GM23338 (cell line): ENCODE results near the gene RABGAP1L. TPM values are rescaled to one million over a fixed set of nuclear protein-coding genes. Genes with fewer than 3 reads are reported as not detected.
A peak's percentile ranks its signal among the peaks of the same experiment; 100 is the strongest.
"Not testable (repeated sequence)": the region's sequence is repeated elsewhere in the genome, so short reads cannot be mapped to it uniquely, and the experiment has no call there.

Source experiments
- ATAC-seq: fragments of 200-7000 bp; cut with Tn5 transposase; 3 replicates; pipeline ENCODE4 v1.9.1; 2020
- DNase-seq: peaks from one replicate; pipeline ENCODE4 v3.0.0-alpha.2; 2015; ENCODE audit warnings: low spot score
- H2AFZ ChIP-seq: fragments of 200-600 bp; sonication (generic); 2 replicates; pipeline ENCODE4 v1.8.0; 2016; ENCODE audit warnings: antibody characterized with exemption, mild to moderate bottlenecking, moderate library complexity
- H3F3A ChIP-seq: fragments of 200-600 bp; sonication (generic); replicated peaks from 2 replicates; pipeline ENCODE4 v1.8.0; 2017; ENCODE audit warnings: antibody characterized with exemption, mixed run types, low read depth
- H3K27ac ChIP-seq: fragments of 200-600 bp; sonication (generic); 2 replicates; pipeline ENCODE4 v1.6.1; 2016; ENCODE audit warnings: low read depth
- H3K27me3 ChIP-seq: fragments of 200-600 bp; sonication (generic); 2 replicates; pipeline ENCODE4 v1.8.0; 2016; ENCODE audit warnings: mild to moderate bottlenecking, mixed run types, moderate library complexity; ENCODE audit not compliant: insufficient read depth
- H3K36me3 ChIP-seq: fragments of 200-600 bp; sonication (generic); 2 replicates; pipeline ENCODE4 v1.8.0; 2016; ENCODE audit warnings: mild to moderate bottlenecking; ENCODE audit not compliant: insufficient read depth
- H3K4me1 ChIP-seq: fragments of 200-600 bp; sonication (generic); 2 replicates; pipeline ENCODE4 v1.8.0; 2016; ENCODE audit warnings: mild to moderate bottlenecking, moderate library complexity; ENCODE audit not compliant: insufficient read depth
- H3K4me2 ChIP-seq: fragments of 200-600 bp; sonication (generic); 2 replicates; pipeline ENCODE4 v1.7.1; 2017; ENCODE audit warnings: mixed run types
- H3K4me3 ChIP-seq: fragments of 200-600 bp; sonication (generic); 2 replicates; pipeline ENCODE4 v1.6.1; 2016; ENCODE audit warnings: mixed run types
- H3K79me2 ChIP-seq: fragments of 200-600 bp; sonication (generic); replicated peaks from 2 replicates; pipeline ENCODE4 v1.8.0; 2017; ENCODE audit warnings: mild to moderate bottlenecking; ENCODE audit not compliant: insufficient read depth
- H3K9me2 ChIP-seq: fragments of 200-600 bp; sonication (generic); 2 replicates; pipeline ENCODE4 v1.8.0; 2017; ENCODE audit not compliant: insufficient read depth
- H4K20me1 ChIP-seq: fragments of 200-600 bp; sonication (generic); replicated peaks from 2 replicates; pipeline ENCODE4 v1.8.0; 2017; ENCODE audit warnings: mild to moderate bottlenecking; ENCODE audit not compliant: insufficient read depth
- H3K27ac Mint-ChIP-seq: 2 replicates; pipeline ENCODE4 v1.8.0; 2020; ENCODE audit warnings: inconsistent platforms, mild to moderate bottlenecking, moderate library complexity, mixed read lengths
- H3K27me3 Mint-ChIP-seq: 3 replicates; pipeline ENCODE4 v1.8.0; 2022; ENCODE audit warnings: low read depth, mild to moderate bottlenecking, moderate library complexity, mixed read lengths, inconsistent platforms; ENCODE audit not compliant: insufficient read depth, poor library complexity
- H3K36me3 Mint-ChIP-seq: 3 replicates; pipeline ENCODE4 v1.8.0; 2021; ENCODE audit warnings: low read depth, mild to moderate bottlenecking, inconsistent platforms, moderate library complexity, mixed read lengths
- H3K4me1 Mint-ChIP-seq: 3 replicates; pipeline ENCODE4 v1.8.0; 2020; ENCODE audit warnings: mild to moderate bottlenecking, inconsistent platforms, mixed read lengths
- H3K4me3 Mint-ChIP-seq: 3 replicates; pipeline ENCODE4 v1.8.0; 2021; ENCODE audit warnings: moderate library complexity, mild to moderate bottlenecking, inconsistent platforms, mixed read lengths
- H3K9me3 Mint-ChIP-seq: 3 replicates; pipeline ENCODE4 v1.8.0; 2020; ENCODE audit warnings: moderate library complexity, mild to moderate bottlenecking, inconsistent platforms, mixed read lengths
- CREB1 ChIP-seq: fragments of 250-450 bp; sonication (Bioruptor Pico); IDR thresholded peaks from 2 replicates; pipeline ENCODE4 v1.5.0; 2020; ENCODE audit warnings: low read depth, mild to moderate bottlenecking, moderate library complexity
- CTCF ChIP-seq, 2 experiments: fragments of 200-600 bp in 1 of 2; sonication (generic) in 1 of 2; conservative IDR thresholded peaks; 2 replicates each; pipeline versions ENCODE4 v1.5.1 to v1.6.1; 2016 to 2017; ENCODE audit warnings: antibody characterized with exemption in 2 of 2, low read depth in 2 of 2, mild to moderate bottlenecking in 2 of 2, moderate library complexity in 1 of 2
- ETS1 ChIP-seq: IDR thresholded peaks from 2 replicates; pipeline ENCODE4 v1.6.1; 2016; ENCODE audit warnings: antibody characterized with exemption
- EZH2phosphoT487 ChIP-seq: fragments of 200-600 bp; sonication (generic); IDR thresholded peaks from one replicate; pipeline ENCODE4 v1.8.1; 2018; ENCODE audit warnings: antibody characterized with exemption; ENCODE audit not compliant: unreplicated experiment
- JUNB ChIP-seq: IDR thresholded peaks from one replicate; pipeline ENCODE4 v1.6.1; 2016; ENCODE audit warnings: antibody characterized with exemption; ENCODE audit not compliant: unreplicated experiment
- NANOG ChIP-seq: IDR thresholded peaks from 2 replicates; pipeline ENCODE4 v1.6.1; 2016; ENCODE audit warnings: antibody characterized with exemption, borderline replicate concordance
- POLR2AphosphoS5 ChIP-seq: IDR thresholded peaks from 2 replicates; pipeline ENCODE4 v1.6.1; 2016; ENCODE audit warnings: antibody characterized with exemption, low read depth
- ZNF114 ChIP-seq: fragments of 250-450 bp; sonication (Bioruptor Pico); IDR thresholded peaks from 2 replicates; pipeline ENCODE4 v1.5.0; 2020; ENCODE audit warnings: mild to moderate bottlenecking, moderate library complexity
- polyA plus RNA-seq: library from polyadenylated mRNA; unstranded; fragments of >200 nt; fragmentation: Nextera tagmentation; extraction: Ambion mirVana; gene quantifications from 2 replicates; pipeline ENCODE4 v1.2.1, GENCODE V29; 2016
- total RNA-seq: library from RNA; depleted of rRNA; stranded (reverse); fragments of >200 nt; shearing (Covaris generic); gene quantifications from 2 replicates; pipeline ENCODE4 v1.2.3, GENCODE V29; 2014

Gene RABGAP1L
- total and polyA plus RNA-seq, 2 experiments from 2014 or later = 83.2 to 136 TPM

GRCh38 chr1:174314433-174314832 lies 155.1 kb downstream of the RABGAP1L start (continued):
- TF ChIP-seq ZNF114 (CRISPR knock-in tag) (no peak), JUNB (no peak), NANOG (no peak)

- no peak overlapping the region for H3K4me3 Mint-ChIP-seq
- no peak for DNase-seq
- Histone ChIP-seq H3K27ac (no peak overlapping the region), H2AFZ (no peak overlapping the region), H3K4me1 (no peaks in the 10 kb centered on the region), H3K4me3 (no peak overlapping the region), H3F3A (no peaks in the 10 kb centered on the region), H3K9me2 (peaks cover 5% of the 10 kb centered on the region; the same call in 1 of the 2 replicates), H3K36me3 (peaks cover 11% of the 10 kb centered on the region), H3K4me2 (no peak overlapping the region), H4K20me1 (no peaks in the 10 kb centered on the region), H3K79me2 (no peaks in the 10 kb centered on the region), H3K27me3 (no peaks in the 10 kb centered on the region)
- ATAC-seq = no peak
- H3K4me1 Mint-ChIP-seq = no peaks in the 10 kb centered on the region
- peaks cover 40% of the 10 kb centered on the region for H3K9me3 Mint-ChIP-seq
- H3K27me3 Mint-ChIP-seq = peaks cover 2% of the 10 kb centered on the region
- TF ChIP-seq ETS1 (no peak), JUNB (no peak), POLR2AphosphoS5 (no peak), EZH2phosphoT487 (no peak)
- peaks cover 37% of the 10 kb centered on the region for H3K36me3 Mint-ChIP-seq
- no peak overlapping the region for H3K27ac Mint-ChIP-seq
Measured at GRCh38 chr1:174315239-174315638, 155.9 kb downstream of the RABGAP1L start.

- H3K27ac ChIP-seq, H3K4me2 ChIP-seq, H3F3A ChIP-seq, H3K4me3 ChIP-seq, H3K27me3 Mint-ChIP-seq, H3K4me1 Mint-ChIP-seq, H3K27ac Mint-ChIP-seq, H3K9me2 ChIP-seq, H4K20me1 ChIP-seq, H3K79me2 ChIP-seq, H3K4me1 ChIP-seq, H2AFZ ChIP-seq, H3K4me3 Mint-ChIP-seq, H3K27me3 ChIP-seq, ATAC-seq: not testable (repeated sequence)
- H3K9me3 Mint-ChIP-seq = peaks cover 57% of the 10 kb centered on the region
- peaks cover 58% of the 10 kb centered on the region for H3K36me3 Mint-ChIP-seq
- DNase-seq = peak; percentile 11
- peaks cover 14% of the 10 kb centered on the region; the same call in 1 of the 2 replicates for H3K36me3 ChIP-seq
Measured at GRCh38 chr1:174320897-174321296, 161.6 kb downstream of the RABGAP1L start.

GRCh38 chr1:174322202-174322862 lies 163.0 kb downstream of the RABGAP1L start:
- ATAC-seq (no peak), DNase-seq (no peak)
- H3K4me1 Mint-ChIP-seq = no peaks in the 10 kb centered on the region
- peaks cover 2% of the 10 kb centered on the region for H3K27me3 Mint-ChIP-seq
- Histone ChIP-seq H3K27ac (no peak overlapping the region), H2AFZ (no peak overlapping the region), H3K4me3 (no peak overlapping the region), H3K4me1 (no peaks in the 10 kb centered on the region), H4K20me1 (no peaks in the 10 kb centered on the region), H3K79me2 (no peaks in the 10 kb centered on the region), H3K9me2 (no peaks in the 10 kb centered on the region; the same call in 1 of the 2 replicates), H3K4me2 (no peak overlapping the region), H3K36me3 (peaks cover 14% of the 10 kb centered on the region; the same call in 1 of the 2 replicates), H3K27me3 (no peaks in the 10 kb centered on the region), H3F3A (no peaks in the 10 kb centered on the region)
- H3K9me3 Mint-ChIP-seq = peaks cover 65% of the 10 kb centered on the region
- H3K27ac Mint-ChIP-seq = no peak overlapping the region
- H3K4me3 Mint-ChIP-seq = no peak overlapping the region
- H3K36me3 Mint-ChIP-seq = peaks cover 61% of the 10 kb centered on the region
- TF ChIP-seq CREB1 (CRISPR knock-in tag) (no peak), CTCF (conservative IDR thresholded peaks at IDR 0.05; ENCODE audit: low read depth in 2 of 2) (no peak)
